HEK293T (cell line): ENCODE data around the gene PTTG1IP.

Experiments
- BHLHE40 ChIP-seq: fragments of 450-650 bp; IDR thresholded peaks from 2 replicates; pipeline ENCODE4 v1.6.1; 2016; ENCODE audit warnings: mild to moderate bottlenecking, moderate library complexity, borderline replicate concordance
- FOXA1 ChIP-seq: fragments of 450-650 bp; IDR thresholded peaks from 2 replicates; pipeline ENCODE4 v1.6.1; 2016; ENCODE audit warnings: mild to moderate bottlenecking
- TF ChIP-seq, protein P1 (sequence below): fragments of 450-650 bp; IDR thresholded peaks from 2 replicates; pipeline ENCODE4 v1.6.1; 2016

DNA sequence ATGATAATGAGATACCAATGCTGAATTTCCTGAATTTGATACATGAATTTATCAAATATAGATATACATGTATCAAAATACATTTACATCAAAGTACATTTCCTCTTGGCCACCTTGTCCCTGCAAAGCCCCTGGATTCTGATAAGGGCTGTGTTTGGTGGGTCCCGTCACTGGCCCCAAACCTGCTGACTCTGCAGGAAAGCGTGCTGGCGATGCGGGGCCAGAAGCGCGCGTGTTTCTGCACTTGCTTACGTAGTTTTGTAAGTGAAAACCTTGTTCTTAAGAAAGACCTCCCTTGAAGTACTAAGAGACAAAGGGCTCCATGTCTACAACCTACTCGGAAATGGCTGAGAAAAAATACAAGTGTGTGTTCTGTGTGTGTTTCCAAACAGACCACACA is 36.2 kb upstream of the PTTG1IP start:
- TF ChIP-seq BHLHE40, result no peak
- TF ChIP-seq, protein P1, sequence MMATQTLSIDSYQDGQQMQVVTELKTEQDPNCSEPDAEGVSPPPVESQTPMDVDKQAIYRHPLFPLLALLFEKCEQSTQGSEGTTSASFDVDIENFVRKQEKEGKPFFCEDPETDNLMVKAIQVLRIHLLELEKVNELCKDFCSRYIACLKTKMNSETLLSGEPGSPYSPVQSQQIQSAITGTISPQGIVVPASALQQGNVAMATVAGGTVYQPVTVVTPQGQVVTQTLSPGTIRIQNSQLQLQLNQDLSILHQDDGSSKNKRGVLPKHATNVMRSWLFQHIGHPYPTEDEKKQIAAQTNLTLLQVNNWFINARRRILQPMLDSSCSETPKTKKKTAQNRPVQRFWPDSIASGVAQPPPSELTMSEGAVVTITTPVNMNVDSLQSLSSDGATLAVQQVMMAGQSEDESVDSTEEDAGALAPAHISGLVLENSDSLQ, result no peak
- TF ChIP-seq FOXA1, result no peak
